Hypothalamus (tissue), 51 donors: ENCODE results near the gene PEX11B.

Source experiments
- DNase-seq, 51 donors: peaks; one replicate each; lab custom pipeline; 2025; lab: John Stamatoyannopoulos, UW

Gene PEX11B, protein sequence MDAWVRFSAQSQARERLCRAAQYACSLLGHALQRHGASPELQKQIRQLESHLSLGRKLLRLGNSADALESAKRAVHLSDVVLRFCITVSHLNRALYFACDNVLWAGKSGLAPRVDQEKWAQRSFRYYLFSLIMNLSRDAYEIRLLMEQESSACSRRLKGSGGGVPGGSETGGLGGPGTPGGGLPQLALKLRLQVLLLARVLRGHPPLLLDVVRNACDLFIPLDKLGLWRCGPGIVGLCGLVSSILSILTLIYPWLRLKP

DNA sequence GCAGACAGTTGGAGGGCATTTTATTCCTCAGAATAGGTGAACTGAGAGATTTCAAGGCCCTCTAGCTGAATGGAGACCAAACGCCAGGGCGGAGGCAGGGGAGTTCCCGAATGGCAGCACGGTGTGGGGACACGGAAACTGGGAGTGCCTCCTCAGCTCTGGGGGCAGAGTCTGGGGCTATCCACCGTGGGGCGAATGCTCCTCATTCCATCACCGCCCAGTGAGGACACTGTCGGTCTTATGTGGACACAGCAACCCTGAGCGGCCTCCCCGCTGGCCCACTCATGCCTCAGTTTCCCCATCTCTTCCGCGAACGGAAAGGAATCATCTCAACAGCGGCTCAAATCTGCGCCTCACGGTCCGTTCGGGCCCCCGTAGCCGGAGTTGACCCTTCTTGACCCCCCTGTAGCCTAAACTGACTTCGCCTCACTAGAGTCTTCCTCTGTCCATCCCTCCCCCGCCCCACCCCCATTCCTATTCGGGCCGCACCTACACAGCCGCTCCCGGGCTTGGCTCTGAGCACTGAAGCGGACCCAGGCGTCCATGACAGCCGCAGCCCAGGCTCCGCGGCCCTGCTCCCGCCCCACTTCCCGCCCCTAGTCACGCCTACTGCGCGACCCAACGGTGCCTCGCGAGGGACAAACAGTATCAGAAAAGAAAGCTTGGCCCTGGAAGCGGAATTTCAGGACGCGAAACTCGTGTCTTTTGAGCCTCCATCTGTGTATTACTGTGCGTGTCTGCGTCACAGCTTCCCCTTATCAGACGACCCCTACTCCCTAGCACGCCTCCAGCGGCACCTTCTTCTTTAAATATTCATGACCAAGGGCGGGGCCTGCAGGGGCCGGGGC, at the start of gene PEX11B:
Gene PEX11B (minus strand): TSS at position 574 of the 848 bp plus-strand sequence. CDS start 29 bp downstream, at position 545.
- peak; percentile 65 to 96 (median 86) for DNase-seq

DNA sequence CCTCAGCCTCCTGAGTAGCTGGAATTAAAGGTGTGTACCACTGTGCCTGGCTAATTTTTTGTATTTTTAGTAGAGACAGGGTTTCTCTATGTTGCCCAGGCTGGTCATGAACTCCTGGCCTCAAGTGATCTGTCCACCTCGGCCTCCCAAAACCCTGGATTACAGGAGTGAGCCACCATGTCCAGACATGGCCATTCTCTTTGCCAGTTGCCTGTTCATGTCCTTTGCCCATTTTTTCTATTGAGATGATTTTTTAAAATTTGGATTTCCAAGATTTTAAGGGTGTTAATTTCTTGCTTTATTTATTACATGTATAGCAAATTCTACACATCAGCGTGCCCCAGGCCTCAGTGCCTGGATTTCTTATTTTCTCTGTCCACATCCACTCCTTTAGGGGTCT, 48.8 kb upstream of the PEX11B start:
- no peak for DNase-seq

DNA sequence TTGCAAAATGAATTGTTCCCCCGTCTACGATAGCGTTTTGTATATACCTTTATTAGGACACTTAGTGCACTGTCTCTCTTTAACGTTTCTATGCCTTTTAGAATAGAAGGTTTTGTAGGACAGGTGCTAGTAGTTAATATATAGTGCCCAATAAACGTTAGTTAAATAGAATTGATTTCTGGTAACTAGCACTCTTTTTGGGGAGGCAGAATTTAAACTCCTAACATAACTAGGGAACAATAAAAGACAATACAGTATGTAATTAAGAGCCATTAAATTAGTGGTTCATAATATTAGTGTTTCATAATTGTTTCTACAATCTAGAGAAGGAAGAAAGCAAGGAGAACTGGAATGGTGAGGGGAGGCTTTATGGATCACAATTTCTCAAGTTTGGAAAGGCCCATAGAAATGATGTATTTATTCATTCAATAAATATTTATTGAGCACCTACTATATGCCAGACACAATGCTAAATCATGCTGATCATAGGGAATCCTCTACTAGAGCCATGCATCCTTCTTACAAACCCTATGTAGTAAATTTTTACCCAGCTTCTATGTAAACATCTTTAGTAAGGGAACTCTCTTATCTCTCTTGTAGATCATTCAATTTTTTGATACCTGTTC, 46.7 kb upstream of the PEX11B start:
- DNase-seq = no peak

DNA sequence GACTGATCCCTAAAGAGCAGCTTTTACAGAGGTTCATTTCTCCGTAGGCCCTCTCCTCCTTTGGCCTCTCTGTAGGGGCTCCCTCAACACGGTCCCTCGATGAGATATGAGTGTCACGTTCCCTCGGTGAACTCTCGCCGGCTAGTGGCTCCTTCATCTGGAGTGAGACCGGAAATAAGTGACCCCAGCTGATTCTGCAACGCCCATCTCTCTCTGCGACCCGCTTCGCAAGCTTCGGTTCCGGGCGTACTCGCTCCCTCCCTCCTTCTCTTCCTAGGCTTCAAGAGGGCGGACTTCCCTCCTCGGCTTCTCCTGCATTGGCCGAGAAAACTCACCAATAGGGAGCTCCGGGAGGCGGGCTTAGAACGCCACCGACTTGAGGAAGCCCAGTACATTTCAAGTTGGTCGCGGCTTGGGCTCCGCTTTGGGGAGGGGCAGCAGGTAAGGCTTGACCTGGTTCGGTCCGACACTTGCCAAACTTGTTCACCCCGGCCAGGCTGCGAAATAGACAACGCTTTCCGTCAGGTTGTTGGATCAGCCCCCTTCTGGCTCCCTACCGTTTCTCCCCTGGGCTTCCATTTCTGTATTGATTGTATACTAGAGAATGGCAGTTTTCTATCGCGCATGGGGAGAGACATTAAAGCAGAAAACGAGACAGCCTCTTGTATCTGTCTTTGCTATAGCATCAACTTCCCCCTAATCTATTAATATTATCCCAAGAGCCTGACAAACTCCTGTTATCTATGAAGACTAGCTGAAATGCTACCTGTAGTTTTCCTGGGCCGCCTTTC, 46.0 kb upstream of the PEX11B start, which contains the start of the genes ANKRD34A and POLR3GL:
Gene ANKRD34A (minus strand): TSS at position 248 of the 791 bp plus-strand sequence. CDS start 2,816 bp downstream, outside the sequence.
Gene POLR3GL (plus strand): TSS at position 363 of the 791 bp plus-strand sequence. CDS start 10,176 bp downstream, outside the sequence.
- DNase-seq = peak; percentile 36 to 98 (median 90)

DNA sequence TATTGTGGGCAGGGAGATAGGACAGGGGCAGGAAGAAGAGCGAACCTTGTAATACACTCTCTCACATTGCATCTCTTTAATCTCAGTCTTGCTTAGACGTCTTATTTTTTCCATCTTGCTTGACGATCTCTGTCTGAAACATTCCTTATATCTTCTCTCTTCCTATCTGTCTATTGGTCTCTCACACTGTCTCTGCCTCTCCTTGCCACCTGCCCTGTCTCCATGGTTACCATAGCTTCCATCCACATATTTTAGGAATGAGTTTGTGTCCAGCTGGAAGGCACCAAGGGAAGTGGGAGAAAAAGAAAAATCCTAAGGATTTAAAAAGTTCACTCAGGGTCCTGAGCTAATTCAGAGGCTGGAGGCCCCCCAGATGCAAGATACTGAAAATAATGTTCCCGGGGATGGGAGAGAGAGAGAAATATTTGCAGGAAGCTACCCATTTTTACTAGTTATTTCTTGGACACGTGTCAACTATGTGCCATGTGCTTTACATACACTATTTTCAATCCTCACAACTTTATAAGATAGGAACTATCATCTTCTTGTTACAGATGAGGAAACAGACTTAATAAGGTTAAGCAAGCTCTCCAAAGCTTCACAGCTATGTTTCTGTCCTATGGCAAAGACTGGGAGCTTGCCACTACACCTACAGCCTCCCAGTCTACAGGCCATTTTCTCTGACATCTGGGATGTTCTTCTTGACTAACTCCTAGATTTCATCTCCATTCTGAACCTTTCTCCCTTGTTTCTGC, 44.9 kb upstream of the PEX11B start:
- DNase-seq = peak in 1 of 51 donors; percentile 56

DNA sequence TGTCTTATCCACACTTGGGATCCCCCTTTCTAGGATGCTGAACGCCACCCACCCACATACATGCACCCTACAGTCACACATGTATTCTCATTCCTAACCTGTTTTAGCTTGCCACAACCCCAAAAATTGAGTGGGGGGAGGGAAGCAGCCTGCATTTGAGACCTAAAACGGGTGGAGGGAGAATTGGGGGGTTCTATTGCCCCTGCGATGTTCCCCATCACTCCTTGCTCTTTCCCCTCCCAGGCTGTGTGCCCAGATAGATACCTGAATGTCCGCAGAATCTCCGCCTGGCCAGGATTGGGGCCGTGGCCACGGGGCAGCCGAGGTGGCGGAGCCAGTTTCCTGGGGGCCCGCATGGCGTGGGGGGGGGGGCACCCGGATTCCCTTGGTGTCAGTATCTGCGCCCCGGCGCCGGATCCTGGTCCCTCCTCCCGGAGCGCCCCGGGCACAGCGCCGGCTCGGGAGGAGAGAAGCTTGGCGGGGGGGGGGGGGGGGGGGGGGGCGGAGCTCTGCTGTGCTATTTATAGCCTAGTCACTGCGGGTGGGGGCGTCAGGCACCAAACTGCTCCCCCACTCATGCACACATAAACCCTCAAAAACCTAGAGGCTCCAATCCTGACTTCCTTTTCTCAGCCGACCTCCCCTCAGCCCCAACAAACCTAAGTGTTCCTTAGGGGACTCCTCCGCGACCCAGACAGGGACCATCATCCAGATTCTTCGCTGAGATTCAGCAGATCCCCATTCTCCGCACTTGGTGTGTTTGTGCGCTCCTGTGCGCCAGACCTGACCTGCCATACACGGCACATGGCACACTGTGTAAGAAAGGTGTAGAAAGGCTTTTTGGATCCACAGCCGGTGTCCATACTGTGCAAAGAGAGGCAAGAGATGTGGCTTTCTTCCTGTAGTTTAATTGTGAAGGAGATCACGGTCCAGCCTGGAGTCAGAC, 43.9 kb upstream of the PEX11B start:
- peak in 49 of 51 donors; percentile 30 to 90 (median 67) for DNase-seq

DNA sequence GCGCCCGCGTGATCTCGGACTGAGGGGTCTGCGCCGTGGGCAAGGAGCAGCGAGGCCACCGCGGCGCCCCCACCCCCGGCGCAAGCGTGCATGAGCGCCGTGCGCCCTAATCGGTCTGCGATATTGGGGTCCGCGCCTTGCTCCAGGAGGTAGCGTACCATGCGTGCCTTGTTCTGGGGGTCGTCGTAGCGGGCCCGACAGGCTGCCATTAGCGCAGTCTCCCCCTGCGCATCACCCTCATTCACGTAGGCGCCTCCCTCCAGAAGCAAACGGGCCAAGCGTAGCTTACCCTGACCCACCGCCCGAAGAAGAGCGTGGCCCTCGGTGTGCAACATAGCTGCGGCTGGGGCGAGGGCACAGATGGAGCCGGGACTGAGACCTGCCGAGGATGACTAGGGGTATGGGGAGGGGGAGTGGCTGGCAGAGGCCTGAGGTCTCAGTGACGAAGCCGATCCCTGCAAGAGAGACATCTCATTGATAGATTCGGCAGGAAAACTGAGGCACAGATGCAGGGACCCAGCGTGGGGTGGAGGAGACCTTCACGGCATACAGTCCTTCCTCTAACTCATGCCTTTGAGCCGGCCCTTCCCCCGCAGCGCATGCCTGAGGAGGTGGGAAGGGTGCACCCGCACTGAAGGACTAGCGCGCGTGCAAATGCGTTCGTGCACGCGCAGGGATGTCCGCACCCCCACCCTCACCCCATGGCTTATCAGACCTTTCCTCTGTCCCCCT, 43.1 kb upstream of the PEX11B start:
- DNase-seq = peak in 43 of 51 donors; percentile 11 to 80 (median 36)

DNA sequence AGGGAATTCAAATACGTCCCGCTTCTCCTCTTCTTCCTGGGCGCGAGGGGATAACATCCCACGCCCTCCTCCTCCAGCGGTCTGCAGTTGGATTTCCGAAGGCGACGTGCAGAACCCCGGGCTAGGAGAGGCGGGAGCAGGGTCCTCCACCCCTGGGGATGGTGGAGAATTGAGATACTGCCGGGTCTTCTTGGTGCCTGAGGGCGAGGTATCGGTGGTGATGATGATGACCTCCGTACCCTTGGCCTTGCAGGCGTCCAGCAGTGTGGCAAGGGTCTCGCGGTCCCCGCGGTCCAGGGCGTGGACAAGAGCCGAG, 42.5 kb upstream of the PEX11B start:
- peak in 1 of 51 donors; percentile 32 for DNase-seq

DNA sequence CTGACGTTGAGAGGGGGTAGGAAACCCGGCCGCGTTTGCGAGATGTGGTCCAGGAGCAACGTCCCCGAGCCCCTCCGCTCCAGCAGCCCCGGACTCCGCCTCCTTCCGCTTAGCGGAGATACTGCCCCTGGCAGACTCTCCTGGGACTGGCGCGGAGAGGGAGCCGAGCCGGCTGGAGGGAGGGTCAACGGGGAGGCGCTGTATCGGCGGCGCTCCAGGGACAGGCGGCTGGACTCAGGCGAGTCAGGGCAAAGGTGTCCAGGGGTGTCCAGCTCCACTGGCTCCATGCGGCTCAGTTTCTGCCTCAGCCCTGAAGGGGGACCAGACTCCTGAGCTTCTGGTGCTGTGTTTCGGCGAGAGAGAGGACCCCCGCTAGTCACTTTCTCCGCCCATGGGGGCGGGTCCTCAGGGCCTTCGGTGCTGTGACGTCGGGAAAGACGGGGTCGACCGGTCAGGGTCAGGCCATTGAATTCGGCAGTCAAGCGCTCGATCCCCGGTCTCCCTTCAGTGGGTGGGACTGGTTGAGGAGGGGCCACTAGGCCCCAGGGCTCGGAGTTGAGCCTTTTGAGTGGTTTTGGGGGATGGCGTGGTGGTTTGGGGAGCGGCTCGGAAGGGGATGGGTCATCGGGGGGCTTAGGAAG, 42.1 kb upstream of the PEX11B start:
- DNase-seq = peak in 47 of 51 donors; percentile 24 to 87 (median 70)

DNA sequence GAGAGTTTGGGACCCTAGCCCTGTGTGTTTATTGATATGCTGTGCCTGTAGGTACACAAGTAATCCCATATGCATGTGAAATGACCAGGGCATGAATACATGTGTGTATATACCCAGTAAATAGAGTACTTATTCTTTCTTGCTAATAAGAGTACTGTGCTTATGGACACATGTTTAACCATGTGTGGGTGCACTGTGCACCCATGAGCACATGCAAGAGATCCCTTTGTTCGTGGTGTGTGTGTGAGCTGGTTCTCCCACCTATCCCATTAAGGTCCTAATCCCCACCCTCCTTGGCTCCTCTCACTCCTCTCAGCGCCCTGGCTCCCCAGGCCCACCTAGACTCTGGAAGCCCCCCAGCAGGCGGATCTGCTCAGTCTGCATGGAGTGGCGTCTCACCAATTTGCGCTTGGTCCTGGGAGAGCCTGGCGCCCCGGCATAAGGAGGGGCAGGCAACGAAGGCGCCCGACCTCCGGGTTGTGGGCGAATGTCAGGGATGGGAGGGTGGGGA, 41.5 kb upstream of the PEX11B start:
- peak in 4 of 51 donors; percentile 27 to 43 (median 36) for DNase-seq

DNA sequence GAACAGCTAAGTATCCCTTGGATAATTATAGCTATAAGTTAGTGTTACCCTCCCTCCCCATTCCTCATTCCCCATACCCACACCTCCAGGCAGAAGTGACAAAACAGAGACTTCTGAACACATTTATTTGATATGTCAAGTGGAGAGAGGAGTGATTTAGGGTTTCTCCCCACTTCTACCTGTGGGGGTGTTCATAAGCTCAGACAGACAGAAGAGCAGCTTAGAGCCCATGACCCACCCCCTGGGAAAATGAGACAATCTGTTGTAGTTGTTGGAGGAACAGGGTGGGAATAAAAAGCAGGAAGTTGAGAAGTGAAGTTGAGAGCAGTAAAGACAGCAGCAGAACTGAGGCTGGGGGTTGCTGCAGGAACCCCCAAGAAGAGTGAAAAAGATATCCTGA, 40.8 kb upstream of the PEX11B start:
- DNase-seq = no peak

DNA sequence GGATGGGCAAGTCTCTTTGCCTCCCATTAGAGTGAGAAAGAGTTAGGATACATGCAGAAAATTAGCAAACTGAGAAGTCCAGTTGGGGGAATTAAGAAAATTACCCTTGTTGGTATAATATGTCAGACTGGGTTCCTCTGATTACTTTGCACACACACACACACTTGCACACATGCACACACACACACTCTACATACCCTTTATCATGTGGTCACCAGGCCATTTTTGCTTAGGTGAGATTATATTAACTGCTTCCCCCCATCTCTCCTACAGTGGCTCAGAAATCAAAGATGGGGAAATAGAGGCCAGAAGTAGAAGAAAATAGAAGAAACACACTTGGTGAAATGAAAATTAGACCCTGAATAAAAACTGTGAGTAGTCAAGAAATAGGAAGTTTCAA, 40.2 kb upstream of the PEX11B start:
- no peak for DNase-seq

DNA sequence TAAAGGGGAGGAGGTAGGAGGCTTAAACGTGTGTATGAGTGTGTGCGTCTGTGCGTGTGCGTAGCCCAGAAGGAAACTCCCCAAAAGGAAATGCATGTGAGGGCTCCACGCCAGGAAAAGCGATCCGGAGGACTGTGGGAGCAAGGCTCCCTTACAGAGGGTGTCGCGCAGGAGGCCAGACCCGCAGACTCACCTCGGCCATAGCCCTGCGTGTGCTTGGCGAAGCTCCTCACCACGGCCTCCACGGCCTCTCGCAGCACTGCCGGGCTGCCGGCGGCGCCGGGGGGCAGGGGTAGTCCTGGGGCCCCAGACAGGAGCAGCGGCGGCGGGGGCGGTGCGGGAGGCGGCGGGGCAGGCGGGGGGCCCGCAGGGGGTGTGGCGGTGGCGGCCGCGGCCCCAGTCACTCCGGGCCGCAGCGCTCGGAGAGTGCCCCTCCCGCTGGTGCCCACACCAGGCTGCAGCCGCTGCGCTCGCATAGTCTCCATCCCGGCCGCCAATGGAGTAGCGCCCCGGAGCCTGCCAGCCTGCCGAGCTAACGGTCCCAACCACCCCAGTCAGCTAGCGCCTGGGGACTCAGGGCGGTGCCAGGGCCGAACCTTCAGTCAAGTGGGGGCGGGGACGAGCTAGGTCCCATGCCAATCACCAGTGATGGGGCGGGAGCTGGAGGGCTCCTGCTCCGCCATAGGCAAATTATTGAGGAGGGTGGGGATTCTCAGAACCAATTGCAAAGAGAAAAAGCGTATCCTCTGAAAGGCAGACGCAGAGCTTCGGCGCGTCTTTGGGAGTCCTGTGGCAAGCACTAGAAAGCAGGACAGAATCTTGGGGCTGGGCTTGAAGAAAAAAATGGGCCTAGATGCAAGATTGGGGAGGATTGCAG, 39.2 kb upstream of the PEX11B start, which contains the start of gene LIX1L:
Gene LIX1L (minus strand): TSS at position 575 of the 877 bp plus-strand sequence. CDS start 90 bp downstream, at position 485.
- DNase-seq = peak; percentile 53 to 98 (median 93)

DNA sequence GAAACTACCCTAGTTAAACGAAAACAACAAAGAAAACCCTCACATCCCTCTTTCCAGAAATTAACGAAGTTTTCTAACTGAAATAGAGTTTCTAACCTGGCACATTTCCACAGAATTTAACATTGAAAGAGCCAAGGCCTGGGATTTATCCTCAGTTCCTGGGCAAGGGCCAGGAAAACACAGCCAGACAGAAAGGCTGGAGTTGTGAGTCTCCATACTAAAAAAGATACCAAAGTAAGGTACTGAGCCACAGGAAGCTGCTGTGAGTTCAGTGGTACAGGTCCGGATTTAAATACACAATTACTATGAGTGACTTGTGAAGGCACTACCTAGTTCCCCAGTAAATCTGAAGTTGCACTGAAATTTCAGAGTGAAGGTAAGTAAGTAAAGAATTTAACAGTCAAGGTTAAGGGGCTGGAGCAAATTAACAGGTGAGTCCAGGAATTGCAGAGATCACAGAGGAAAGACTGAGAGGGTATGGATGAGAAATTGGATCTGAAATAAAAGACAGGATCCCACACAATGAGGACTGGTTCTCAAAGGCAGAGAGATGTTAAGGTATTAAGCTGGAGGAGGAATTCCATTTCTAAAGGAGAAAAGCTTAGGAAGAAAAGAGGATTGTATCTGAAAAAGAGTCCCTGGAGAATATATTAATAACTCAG, 38.4 kb upstream of the PEX11B start:
- peak in 11 of 51 donors; percentile 1 to 42 (median 11) for DNase-seq

DNA sequence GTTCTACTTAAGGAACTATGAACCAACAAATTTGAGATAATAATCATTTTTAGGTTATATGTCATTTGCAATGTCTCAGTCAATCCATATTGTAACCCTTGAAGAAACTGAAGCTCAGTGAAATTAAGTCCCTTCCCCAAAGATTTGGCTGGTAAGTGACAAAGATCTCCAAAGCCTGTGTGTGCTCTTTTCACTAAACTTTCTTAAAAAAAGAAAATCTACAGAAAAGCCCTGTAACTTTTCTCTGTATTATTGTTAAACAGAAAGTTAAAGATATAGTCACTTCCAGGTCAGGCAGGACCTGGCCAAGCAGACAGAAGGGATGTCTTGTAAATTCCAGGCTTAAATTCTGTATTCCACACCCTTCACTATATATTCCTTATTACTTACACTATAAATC, 37.8 kb upstream of the PEX11B start:
- DNase-seq = no peak
